HEK293 (cell line): ENCODE measurements around the gene EDIL3.

Experiments
- ZNF510 ChIP-seq: fragments of 450-650 bp; formaldehyde crosslinking; IDR thresholded peaks from 2 replicates; pipeline ENCODE4 v1.5.1; 2018; ENCODE audit warnings: mild to moderate bottlenecking, missing genetic modification characterization, missing biosample characterization; ENCODE audit not compliant: insufficient replicate concordance
- ZNF768 ChIP-seq: fragments of 450-650 bp; formaldehyde crosslinking; IDR thresholded peaks from 2 replicates; pipeline ENCODE4 v1.5.1; 2018; ENCODE audit warnings: missing biosample characterization, mild to moderate bottlenecking, missing genetic modification characterization

- TF ChIP-seq ZNF768 (tag by site-specific recombination): no peak
- TF ChIP-seq ZNF510: no peak
Observed at GRCh38 chr5:84376346-84376745, 8.3 kb downstream of the EDIL3 start.
